ENCODE measurements around the gene NIBAN1. TPM values are rescaled to one million over a fixed set of nuclear protein-coding genes. Genes with fewer than 3 reads are reported as not detected.
"Not testable (repeated sequence)": the region's sequence is repeated elsewhere in the genome, so short reads cannot be mapped to it uniquely, and the experiment has no call there.

NIBAN1 gene
- total RNA-seq, 4 donors from 2014 or later = 23.8 to 146 (median 54.2) TPM

DNA sequence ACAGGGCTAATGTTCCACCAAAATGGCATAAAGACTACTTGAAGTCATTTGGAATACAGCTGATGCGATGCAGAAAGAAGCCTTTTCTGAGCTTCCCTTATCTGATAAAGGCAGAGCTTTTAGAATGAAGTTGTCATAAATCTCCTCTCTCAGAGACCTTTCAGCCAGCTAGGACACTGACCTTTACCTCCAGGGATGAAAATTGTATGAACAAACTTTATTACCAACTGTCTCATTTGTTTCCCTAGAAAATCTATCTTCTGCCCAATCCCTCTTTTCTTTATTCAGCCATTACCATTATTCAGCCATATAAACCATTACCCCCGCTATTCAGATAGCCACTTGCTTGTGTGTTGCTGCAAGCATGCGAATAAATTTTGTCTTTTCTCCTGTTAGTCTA is 41.3 kb upstream of the NIBAN1 start:
- TF ChIP-seq, protein P1, sequence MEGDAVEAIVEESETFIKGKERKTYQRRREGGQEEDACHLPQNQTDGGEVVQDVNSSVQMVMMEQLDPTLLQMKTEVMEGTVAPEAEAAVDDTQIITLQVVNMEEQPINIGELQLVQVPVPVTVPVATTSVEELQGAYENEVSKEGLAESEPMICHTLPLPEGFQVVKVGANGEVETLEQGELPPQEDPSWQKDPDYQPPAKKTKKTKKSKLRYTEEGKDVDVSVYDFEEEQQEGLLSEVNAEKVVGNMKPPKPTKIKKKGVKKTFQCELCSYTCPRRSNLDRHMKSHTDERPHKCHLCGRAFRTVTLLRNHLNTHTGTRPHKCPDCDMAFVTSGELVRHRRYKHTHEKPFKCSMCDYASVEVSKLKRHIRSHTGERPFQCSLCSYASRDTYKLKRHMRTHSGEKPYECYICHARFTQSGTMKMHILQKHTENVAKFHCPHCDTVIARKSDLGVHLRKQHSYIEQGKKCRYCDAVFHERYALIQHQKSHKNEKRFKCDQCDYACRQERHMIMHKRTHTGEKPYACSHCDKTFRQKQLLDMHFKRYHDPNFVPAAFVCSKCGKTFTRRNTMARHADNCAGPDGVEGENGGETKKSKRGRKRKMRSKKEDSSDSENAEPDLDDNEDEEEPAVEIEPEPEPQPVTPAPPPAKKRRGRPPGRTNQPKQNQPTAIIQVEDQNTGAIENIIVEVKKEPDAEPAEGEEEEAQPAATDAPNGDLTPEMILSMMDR (IDR thresholded peaks at IDR 0.05) = no peak
- TF ChIP-seq POLR2A (IDR thresholded peaks at IDR 0.05) = no peak
- no peaks in the 10 kb centered on the region for H3K27me3 ChIP-seq
- H3K36me3 ChIP-seq = no peaks in the 10 kb centered on the region
- peaks cover 0 to 7% (median 0%) of the 10 kb centered on the region in 3 donors for H3K4me1 ChIP-seq
- H3K27ac ChIP-seq = no peak overlapping the region
- H3K4me3 ChIP-seq = no peak overlapping the region
- H3K9me3 ChIP-seq = no peaks in the 10 kb centered on the region
- 87 to 95% methylated on average over 3 of the region's 3 CpGs for WGBS, 2 donors
- DNase-seq = no peak
- intact Hi-C loops (cut with DNase I) = no loop called here

DNA sequence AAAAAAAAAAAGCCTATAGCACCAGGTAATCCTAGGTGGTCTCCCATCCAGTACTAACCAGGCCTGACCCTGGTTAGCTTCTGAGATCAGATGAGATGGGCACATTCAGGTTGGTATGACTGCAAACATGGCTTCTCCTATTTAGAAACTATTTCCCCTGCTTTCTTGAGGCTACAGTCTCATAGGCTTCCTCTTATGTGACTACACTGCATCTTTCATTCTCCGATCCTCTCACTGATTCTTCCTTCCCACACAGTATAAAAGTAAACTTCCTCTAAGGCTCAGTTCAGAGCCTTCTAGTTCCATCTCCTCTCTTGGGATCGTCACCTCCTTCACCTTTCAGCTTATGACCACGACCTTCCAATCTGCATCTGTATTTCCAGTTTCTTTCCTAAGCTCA is 40.6 kb upstream of the NIBAN1 start:
- DNase-seq = no peak
- TF ChIP-seq, protein P1 (IDR thresholded peaks at IDR 0.05) = no peak
- no peak for TF ChIP-seq POLR2A (IDR thresholded peaks at IDR 0.05)
- no peak overlapping the region for H3K27ac ChIP-seq
- no peaks in the 10 kb centered on the region for H3K36me3 ChIP-seq
- 72 to 84% methylated on average over 3 of the region's 3 CpGs for WGBS, 2 donors
- no peak overlapping the region for H3K4me3 ChIP-seq
- no peaks in the 10 kb centered on the region for H3K27me3 ChIP-seq
- H3K4me1 ChIP-seq = peaks cover 0 to 7% (median 0%) of the 10 kb centered on the region in 3 donors
- H3K9me3 ChIP-seq = no peaks in the 10 kb centered on the region
- intact Hi-C loops (cut with DNase I) = no loop called here

DNA sequence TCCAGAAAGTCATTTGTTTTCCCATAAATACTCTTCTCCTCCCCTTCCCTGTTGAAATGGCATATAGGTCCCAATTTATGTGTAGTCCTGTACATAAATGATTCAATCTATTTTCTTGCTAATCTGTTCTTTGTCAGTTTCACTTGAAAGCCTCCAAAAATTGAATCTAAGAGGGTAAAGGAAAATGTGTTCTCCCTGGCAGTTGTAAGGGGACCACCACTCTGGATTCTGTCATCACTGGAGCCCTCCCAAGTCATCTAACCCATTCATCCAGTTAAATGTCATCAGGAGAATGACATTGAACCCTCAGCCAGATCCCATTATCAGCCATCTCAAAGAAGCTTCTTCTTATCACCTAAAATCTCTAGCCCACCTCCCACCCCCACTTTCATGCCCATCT is 36.1 kb upstream of the NIBAN1 start:
- Histone ChIP-seq H3K36me3 (no peaks in the 10 kb centered on the region), H3K4me3 (no peak overlapping the region), H3K27ac (no peak overlapping the region), H3K9me3 (no peaks in the 10 kb centered on the region), H3K4me1 (no peaks in the 10 kb centered on the region), H3K27me3 (no peaks in the 10 kb centered on the region)
- intact Hi-C loops (cut with DNase I) = no loop called here
- DNase-seq = no peak
- TF ChIP-seq, protein P1 (IDR thresholded peaks at IDR 0.05) = no peak
- TF ChIP-seq POLR2A (IDR thresholded peaks at IDR 0.05) = no peak

DNA sequence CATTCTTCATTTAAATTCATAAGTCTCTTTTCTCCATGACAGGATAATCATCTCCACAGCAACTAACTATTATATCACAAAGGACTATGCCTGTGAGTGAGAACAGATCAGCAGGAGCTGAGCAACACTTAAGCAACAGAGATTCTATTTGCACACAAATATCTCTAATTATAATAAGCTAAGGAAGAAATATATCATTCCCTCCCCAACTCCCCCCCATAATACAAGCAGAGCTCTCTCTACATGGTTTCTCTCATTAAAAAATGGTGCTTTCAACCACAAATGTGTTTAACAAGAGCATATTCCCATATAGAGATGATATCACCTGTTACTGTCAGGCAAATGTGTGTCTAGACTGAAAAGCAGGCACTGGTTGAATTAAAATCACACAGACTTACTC is 34.5 kb upstream of the NIBAN1 start:
- Histone ChIP-seq H3K4me3 (no peak overlapping the region), H3K4me1 (no peaks in the 10 kb centered on the region), H3K27ac (no peak overlapping the region), H3K27me3 (no peaks in the 10 kb centered on the region), H3K9me3 (no peaks in the 10 kb centered on the region), H3K36me3 (no peaks in the 10 kb centered on the region)
- DNase-seq = no peak
- TF ChIP-seq, protein P1 (IDR thresholded peaks at IDR 0.05) = no peak
- no peak for TF ChIP-seq POLR2A (IDR thresholded peaks at IDR 0.05)
- intact Hi-C loops (cut with DNase I) = no loop called here

DNA sequence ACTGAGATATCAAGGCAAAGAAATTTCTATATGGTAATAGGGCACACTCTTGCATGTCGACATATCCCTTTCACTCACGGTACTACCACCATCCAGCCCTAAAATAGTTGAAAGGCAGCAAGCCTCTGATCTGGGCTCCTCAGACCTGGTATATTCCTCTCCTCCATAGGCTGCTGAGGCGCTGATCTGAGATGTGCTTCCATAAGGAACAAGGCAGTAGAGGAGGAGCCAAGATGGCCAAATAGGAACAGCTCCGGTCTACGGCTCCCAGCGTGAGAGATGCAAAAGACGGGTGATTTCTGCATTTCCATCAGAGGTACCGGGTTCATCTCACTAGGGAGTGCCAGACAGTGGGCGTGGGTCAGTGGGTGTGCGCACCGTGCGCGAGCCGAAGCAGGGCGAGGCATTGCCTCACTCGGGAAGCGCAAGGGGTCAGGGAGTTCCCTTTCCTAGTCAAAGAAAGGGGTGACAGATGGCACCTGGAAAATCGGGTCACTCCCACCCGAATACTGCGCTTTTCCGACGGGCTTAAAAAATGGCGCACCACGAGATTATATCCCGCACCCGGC is 27.1 kb upstream of the NIBAN1 start:
- H3K27me3 ChIP-seq; H3K4me1 ChIP-seq; intact Hi-C loops (cut with DNase I); DNase-seq; H3K4me3 ChIP-seq; H3K27ac ChIP-seq; H3K9me3 ChIP-seq; H3K36me3 ChIP-seq: not testable (repeated sequence)
- WGBS, 2 donors = 90 to 91% methylated on average over 9 to 11 of the region's 26 CpGs

DNA sequence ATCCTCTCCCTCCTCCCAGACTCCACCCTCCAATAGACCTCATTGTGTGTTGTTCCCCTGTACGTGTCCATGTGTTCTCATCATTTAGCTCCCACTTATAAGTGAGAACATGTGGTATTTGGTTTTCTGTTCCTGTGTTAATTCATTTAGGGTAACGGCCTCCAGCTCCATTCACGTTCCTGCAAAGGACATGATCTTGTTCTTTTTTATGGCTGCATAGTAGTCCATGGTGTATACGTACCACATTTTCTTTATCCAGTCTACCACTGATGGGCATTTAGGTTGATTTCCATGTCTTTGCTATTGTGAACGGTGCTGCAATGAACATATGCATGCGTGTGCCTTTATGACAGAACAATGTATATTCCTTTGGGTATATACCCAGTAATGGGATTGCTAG is 25.7 kb upstream of the NIBAN1 start:
- WGBS, 2 donors = 90 to 91% methylated on average over 6 of the region's 6 CpGs
- H3K27me3 ChIP-seq; H3K9me3 ChIP-seq; DNase-seq; H3K4me3 ChIP-seq; H3K36me3 ChIP-seq; H3K4me1 ChIP-seq; H3K27ac ChIP-seq; intact Hi-C loops (cut with DNase I): not testable (repeated sequence)

All from esophagus squamous epithelium (tissue), 5 donors.